GM12878 (cell line): ENCODE results near the gene MPZL1. TPM values are rescaled to one million over a fixed set of nuclear protein-coding genes. Genes with fewer than 3 reads are reported as not detected.

Source experiments
- ATAC-seq: fragments of 200-7000 bp; cut with Tn5 transposase; 3 replicates; pipeline ENCODE4 v1.9.1; 2020; ENCODE audit warnings: mild to moderate bottlenecking, moderate library complexity
- BruUV-seq: library from RNA; stranded (reverse); fragments of 400-500 nt; replicated peaks from 2 replicates; lab custom pipeline; 2021; lab: Mats Ljungman, UMichigan
- CTCF ChIA-PET: fragments of 300-600 bp; sonication (Branson Sonifier 250); formaldehyde crosslinking; extraction: SDS; loops from one replicate; lab custom pipeline; 2021; ENCODE audit warnings: inconsistent platforms; lab: Yijun Ruan, JAX
- POLR2A ChIA-PET: fragments of 350-600 bp; formaldehyde crosslinking; extraction: SDS; loops from one replicate; lab custom pipeline; 2021; ENCODE audit warnings: inconsistent platforms; lab: Charles Lee
- RAD21 ChIA-PET: fragments of 300-600 bp; sonication (Branson Sonifier 250); formaldehyde crosslinking; loops from one replicate; lab custom pipeline; 2023; ENCODE audit warnings: antibody characterized with exemption; ENCODE audit not compliant: unreplicated experiment; lab: Charles Lee
- SMC1A ChIA-PET: fragments of 300-600 bp; sonication (Branson Sonifier 250); formaldehyde crosslinking; loops from one replicate; lab custom pipeline; 2023; ENCODE audit not compliant: unreplicated experiment, uncharacterized antibody; lab: Charles Lee
- DNase-seq: peaks from one replicate; pipeline ENCODE4 v3.0.0-alpha.2; 2011; ENCODE audit warnings: low read depth, low spot score
- FAIRE-seq: peaks from 3 replicates; lab custom pipeline; 2011; peaks lifted over from hg19 to GRCh38; lab: Jason Lieb, UNC
- H2AFZ ChIP-seq: 2 replicates; pipeline ENCODE4 v1.6.0; 2011; ENCODE audit warnings: low read depth, low read length, control low read depth; ENCODE audit not compliant: control insufficient read depth
- H3K27ac ChIP-seq: 2 replicates; pipeline ENCODE4 v1.5.1; 2011; ENCODE audit warnings: control low read depth; ENCODE audit not compliant: control insufficient read depth, insufficient read depth
- H3K27me3 ChIP-seq, 2 experiments: replicated peaks in 1 of 2; 2 replicates each; pipeline versions ENCODE4 v1.6.0 to v1.6.1; 2011; ENCODE audit warnings: low read length in 1 of 2; ENCODE audit not compliant: control insufficient read depth in 2 of 2, insufficient read depth in 2 of 2
- H3K36me3 ChIP-seq, 2 experiments: 2 replicates each; pipeline ENCODE4 v1.5.1; 2011; ENCODE audit warnings: low read length in 1 of 2; ENCODE audit not compliant: control insufficient read depth in 2 of 2, insufficient read depth in 2 of 2
- H3K4me1 ChIP-seq: 2 replicates; pipeline ENCODE4 v1.6.1; 2011; ENCODE audit warnings: mild to moderate bottlenecking, low read length, moderate library complexity, mixed read lengths; ENCODE audit not compliant: control insufficient read depth, insufficient read depth
- H3K4me2 ChIP-seq: 2 replicates; pipeline ENCODE4 v1.6.0; 2011; ENCODE audit warnings: control low read depth; ENCODE audit not compliant: control insufficient read depth, insufficient read depth
- H3K4me3 ChIP-seq: fragments of 200-600 bp; sonication (generic); 2 replicates; pipeline ENCODE4 v1.5.1; 2016
- H3K79me2 ChIP-seq: 2 replicates; pipeline ENCODE4 v1.6.0; 2011; ENCODE audit warnings: low read length; ENCODE audit not compliant: control insufficient read depth, insufficient read depth
- H3K9ac ChIP-seq: 2 replicates; pipeline ENCODE4 v1.8.0; 2011; ENCODE audit warnings: low read length, control low read depth, mixed read lengths; ENCODE audit not compliant: control insufficient read depth, insufficient read depth
- H3K9me3 ChIP-seq: replicated peaks from 3 replicates; pipeline ENCODE4 v1.5.1; 2011; ENCODE audit warnings: mild to moderate bottlenecking, low read length; ENCODE audit not compliant: control insufficient read depth, insufficient read depth
- H4K20me1 ChIP-seq: 2 replicates; pipeline ENCODE4 v1.6.0; 2011; ENCODE audit not compliant: control insufficient read depth, insufficient read depth
- BCL11A ChIP-seq: IDR thresholded peaks from 2 replicates; pipeline ENCODE4 v1.6.1; 2011; ENCODE audit warnings: low read depth, low read length
- BHLHE40 ChIP-seq, 2 experiments: fragments of 450-650 bp in 1 of 2; IDR thresholded peaks; 2 replicates each; pipeline ENCODE4 v1.6.1; 2011 to 2017; ENCODE audit warnings: low read depth in 2 of 2, borderline replicate concordance in 1 of 2, improper control_type of control experiment in 1 of 2, low read length in 1 of 2, mild to moderate bottlenecking in 1 of 2
- BMI1 ChIP-seq: fragments of 450-650 bp; IDR thresholded peaks from 2 replicates; pipeline ENCODE4 v1.6.1; 2016; ENCODE audit warnings: mild to moderate bottlenecking, moderate library complexity, borderline replicate concordance
- CBX5 ChIP-seq: sonication (generic); IDR thresholded peaks from 2 replicates; pipeline ENCODE4 v1.6.1; 2016; ENCODE audit warnings: low read depth, moderate library complexity, mild to moderate bottlenecking, inconsistent platforms
- CREB1 ChIP-seq: IDR thresholded peaks from 2 replicates; pipeline ENCODE4 v1.6.1; 2012; ENCODE audit warnings: low read depth, mild to moderate bottlenecking, inconsistent platforms
- EGR1 ChIP-seq, 2 experiments: IDR thresholded peaks; 1 replicate in 1 of 2; 2 replicates in 1 of 2; pipeline ENCODE4 v1.6.1; 2011 to 2012; ENCODE audit warnings: low read depth in 2 of 2, low read length in 2 of 2, borderline replicate concordance in 1 of 2, mild to moderate bottlenecking in 1 of 2, moderate library complexity in 1 of 2
- HCFC1 ChIP-seq: fragments of 150-350 bp; IDR thresholded peaks from 2 replicates; pipeline ENCODE4 v1.6.1; 2014; ENCODE audit warnings: low read length
- HDGF ChIP-seq: fragments of 450-650 bp; IDR thresholded peaks from 2 replicates; pipeline ENCODE4 v1.6.1; 2016; ENCODE audit warnings: antibody characterized with exemption
- KLF5 ChIP-seq: fragments of 450-650 bp; IDR thresholded peaks from 2 replicates; pipeline ENCODE4 v1.6.1; 2014; ENCODE audit warnings: mild to moderate bottlenecking; ENCODE audit not compliant: partially characterized antibody
- MEF2A ChIP-seq: IDR thresholded peaks from 2 replicates; pipeline ENCODE4 v1.6.1; 2011; ENCODE audit warnings: low read depth, mild to moderate bottlenecking, low read length, moderate library complexity; ENCODE audit not compliant: insufficient read depth
- MEF2B ChIP-seq: fragments of 450-650 bp; IDR thresholded peaks from 2 replicates; pipeline ENCODE4 v1.6.1; 2018; ENCODE audit warnings: mild to moderate bottlenecking, moderate library complexity; ENCODE audit not compliant: partially characterized antibody, poor library complexity, severe bottlenecking
- MYC ChIP-seq: IDR thresholded peaks from 2 replicates; pipeline ENCODE4 v1.6.1; 2011; ENCODE audit warnings: mild to moderate bottlenecking, low read length, moderate library complexity, inconsistent platforms; ENCODE audit not compliant: insufficient read depth, insufficient replicate concordance, insufficient read length, severe bottlenecking
- NBN ChIP-seq: fragments of 450-650 bp; IDR thresholded peaks from 2 replicates; pipeline ENCODE4 v1.6.1; 2016
- NFYA ChIP-seq: IDR thresholded peaks from 2 replicates; pipeline ENCODE4 v1.6.1; 2011; ENCODE audit warnings: low read depth, mild to moderate bottlenecking, low read length, improper control_type of control experiment, borderline replicate concordance
- RCOR1 ChIP-seq: conservative IDR thresholded peaks from 2 replicates; pipeline ENCODE4 v1.6.1; 2012; ENCODE audit warnings: low read depth, low read length, improper control_type of control experiment
- SMAD1 ChIP-seq: fragments of 450-650 bp; IDR thresholded peaks from 2 replicates; pipeline ENCODE4 v1.6.1; 2018; ENCODE audit warnings: mild to moderate bottlenecking, low read depth; ENCODE audit not compliant: partially characterized antibody
- YBX1 ChIP-seq: fragments of 450-650 bp; IDR thresholded peaks from 2 replicates; pipeline ENCODE4 v1.6.1; 2016; ENCODE audit warnings: antibody characterized with exemption
- YY1 ChIP-seq: IDR thresholded peaks from 2 replicates; pipeline ENCODE4 v1.6.1; 2011; ENCODE audit warnings: low read depth, mild to moderate bottlenecking, low read length
- ZNF384 ChIP-seq: IDR thresholded peaks from 2 replicates; pipeline ENCODE4 v1.6.1; 2012; ENCODE audit warnings: low read depth, mild to moderate bottlenecking, low read length, improper control_type of control experiment, borderline replicate concordance
- WGBS: methylation state at CpG from one replicate; pipeline ENCODE4 v1.1.6; 2016; ENCODE audit warnings: low lambda C conversion rate; ENCODE audit not compliant: insufficient replicate concordance, insufficient coverage; ENCODE audit errors: missing lambda C conversion rate; 5-methylcytosine and 5-hydroxymethylcytosine counted together
- in situ Hi-C: fragments of 300-500 bp; cut with MboI; formaldehyde crosslinking; loops from 9 replicates; pipeline ENCODE4 v1.14.3; 2018; ENCODE audit warnings: mixed read lengths
- intact Hi-C: fragments of 100-400 bp; cut with micrococcal nuclease; formaldehyde crosslinking; loops from one replicate; pipeline ENCODE4 v1.14.2; 2022; ENCODE audit not compliant: unreplicated experiment
- polyA plus RNA-seq, 11 experiments: library from polyadenylated mRNA; depleted of rRNA in 4 of 11; unstranded in 6 of 11; stranded (reverse) in 5 of 11; fragments of >200 nt; fragmentation: Nextera tagmentation in 4 of 11; fragmentation: Illumina TruSeq in 1 of 11; extraction: Ambion mirVana in 4 of 11; extraction: Trizol in 1 of 11; gene quantifications; 1 replicate in 1 of 11; 2 replicates in 10 of 11; pipeline versions ENCODE4 v1.2.1 to v1.2.3, GENCODE V29; 2011 to 2016; ENCODE audit warnings: inconsistent platforms in 2 of 11, missing spikeins in 2 of 11, low read depth in 1 of 11
- total RNA-seq, 4 experiments: library from RNA; depleted of rRNA in 3 of 4; stranded (reverse); fragments of >200 nt in 3 of 4; fragmentation: Illumina TruSeq in 1 of 4; extraction: Trizol in 1 of 4; gene quantifications; 2 replicates each; pipeline versions ENCODE4 v1.2.1 to v1.2.3, GENCODE V29; 2013 to 2021
- TF ChIP-seq, protein P1 (sequence below): IDR thresholded peaks from 2 replicates; pipeline ENCODE4 v1.6.1; 2011; ENCODE audit warnings: low read depth, low read length, improper control_type of control experiment, borderline replicate concordance

MPZL1 gene
- total and polyA plus RNA-seq, 10 of the 15 experiments (the other 5 are each of a cell fraction or from before 2014, with no cell fraction given), result 9.8 to 60.9 (median 45.9) TPM

DNA sequence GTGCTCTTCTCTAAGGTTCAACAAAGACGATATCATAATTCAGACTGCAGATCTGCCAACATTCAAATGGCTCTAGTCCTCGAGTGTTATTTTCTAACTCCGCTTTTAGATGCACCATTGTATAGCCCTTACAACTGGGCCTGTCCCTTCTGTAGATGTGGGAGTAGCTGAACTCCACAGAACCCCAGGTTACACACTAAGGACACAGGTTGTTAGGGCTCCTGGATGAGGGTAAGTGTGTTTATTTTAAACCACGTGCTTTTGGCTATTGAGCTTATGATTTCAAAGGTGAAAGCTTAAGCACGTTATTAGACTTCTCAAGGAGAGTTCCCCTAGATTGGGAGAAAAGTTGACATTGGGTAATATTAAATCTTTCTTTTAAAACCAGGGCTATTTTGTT, 64.7 kb downstream of the MPZL1 start:
- ATAC-seq, result no peak
- WGBS, result 95% methylated on average over 5 of the region's 5 CpGs

DNA sequence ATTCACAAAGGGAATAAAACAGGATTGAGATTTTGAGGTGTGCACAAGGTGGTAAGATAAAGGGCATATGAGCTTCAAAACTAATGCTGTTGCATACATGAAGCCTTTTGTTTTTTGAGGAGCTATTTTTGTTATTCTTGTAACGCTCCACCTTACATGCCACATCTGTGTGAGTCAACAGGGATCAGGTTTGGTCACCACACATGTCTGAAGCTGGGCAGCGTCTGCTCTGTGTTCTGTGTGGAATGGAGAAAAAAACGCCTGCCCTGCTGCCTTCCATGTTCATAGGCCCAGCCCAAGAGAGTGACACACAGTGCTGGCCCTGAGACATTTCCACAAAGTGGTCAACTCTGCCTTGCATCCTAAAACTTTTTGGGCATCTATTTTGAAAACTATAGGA, 67.7 kb downstream of the MPZL1 start:
- ChIA-PET POLR2A (no interaction called here), SMC1A (interaction anchor here (0.6 to 1.5 kb wide), 3 partner anchors 13 to 134 kb away, joined by 3 to 4 read pairs (median 3); no protein-coding TSS in a partner anchor), RAD21 (no interaction called here), CTCF (interaction anchor here (0.6 kb wide), 1 partner anchor 404 kb away, joined by 3 read pairs; no protein-coding TSS in a partner anchor)
- DNase-seq (no peak), ATAC-seq (no peak), FAIRE-seq (no peak)
- intact Hi-C loops, result no loop called here
- Histone ChIP-seq H3K9me3 (no peaks in the 10 kb centered on the region), H3K27me3 (no peaks in the 10 kb centered on the region), H3K36me3 (peaks cover 4 to 12% of the 10 kb centered on the region in 2 experiments; a peak in 2 of 4 replicates), H3K4me2 (no peak overlapping the region), H2AFZ (no peak overlapping the region), H3K4me3 (no peak overlapping the region), H4K20me1 (no peaks in the 10 kb centered on the region), H3K79me2 (no peaks in the 10 kb centered on the region), H3K4me1 (no peaks in the 10 kb centered on the region), H3K27ac (no peak overlapping the region), H3K9ac (no peak overlapping the region)
- WGBS, result 83% methylated on average over 3 of the region's 3 CpGs
- BruUV-seq, result no TSS peak
- in situ Hi-C loops, result no loop called here
- TF ChIP-seq CBX5 (no peak), ZNF384 (no peak), BMI1 (no peak), EGR1 (IDR thresholded peaks at IDR 0.05; ENCODE audit: borderline replicate concordance in 1 of 2, low read depth in 2 of 2, low read length in 2 of 2) (no peak), MEF2A (no peak), YY1 (no peak), HCFC1 (no peak), SMAD1 (no peak), NFYA (no peak), BHLHE40 (IDR thresholded peaks at IDR 0.05; ENCODE audit: borderline replicate concordance in 1 of 2, low read depth in 2 of 2, low read length in 1 of 2) (no peak), BCL11A (no peak), MYC (no peak), KLF5 (no peak), NBN (no peak), CREB1 (no peak), HDGF (no peak)

More for the DNA sequence above, 64.7 kb downstream of the MPZL1 start:
- ChIA-PET CTCF (no interaction called here), SMC1A (interaction anchor here (1.4 kb wide), 1 partner anchor 11 kb away, joined by 4 read pairs; no protein-coding TSS in a partner anchor), RAD21 (no interaction called here), POLR2A (no interaction called here)
- H3K4me3 ChIP-seq, result no peak overlapping the region
- no peak overlapping the region for H2AFZ ChIP-seq
- intact Hi-C loops (no loop called here), in situ Hi-C loops (no loop called here)
- BruUV-seq, result no TSS peak
- H3K36me3 ChIP-seq, result peaks cover 4 to 16% of the 10 kb centered on the region in 2 experiments; a peak in 3 of 4 replicates
- no peaks in the 10 kb centered on the region for H3K27me3 ChIP-seq
- H3K79me2 ChIP-seq, result no peaks in the 10 kb centered on the region
- FAIRE-seq (no peak), DNase-seq (no peak)
- no peaks in the 10 kb centered on the region for H3K4me1 ChIP-seq
- H3K9ac ChIP-seq, result no peak overlapping the region
- H3K4me2 ChIP-seq, result no peak overlapping the region
- H4K20me1 ChIP-seq, result no peaks in the 10 kb centered on the region
- no peak overlapping the region for H3K27ac ChIP-seq
- TF ChIP-seq RCOR1 (no peak), YBX1 (no peak), YY1 (no peak), MYC (no peak), MEF2B (no peak)
- TF ChIP-seq, protein P1, sequence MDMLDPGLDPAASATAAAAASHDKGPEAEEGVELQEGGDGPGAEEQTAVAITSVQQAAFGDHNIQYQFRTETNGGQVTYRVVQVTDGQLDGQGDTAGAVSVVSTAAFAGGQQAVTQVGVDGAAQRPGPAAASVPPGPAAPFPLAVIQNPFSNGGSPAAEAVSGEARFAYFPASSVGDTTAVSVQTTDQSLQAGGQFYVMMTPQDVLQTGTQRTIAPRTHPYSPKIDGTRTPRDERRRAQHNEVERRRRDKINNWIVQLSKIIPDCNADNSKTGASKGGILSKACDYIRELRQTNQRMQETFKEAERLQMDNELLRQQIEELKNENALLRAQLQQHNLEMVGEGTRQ, result no peak
- no peaks in the 10 kb centered on the region for H3K9me3 ChIP-seq
